Endothelial cell of umbilical vein (primary cell): Measurements from ENCODE around the gene TOR4A.

Experiments used
- EZH2 ChIP-seq: IDR thresholded peaks from 2 replicates; pipeline ENCODE4 v1.6.1; 2012; ENCODE audit warnings: borderline replicate concordance, low read depth, mild to moderate bottlenecking, moderate library complexity, low read length, inconsistent platforms; ENCODE audit not compliant: severe bottlenecking
- JUN ChIP-seq: IDR thresholded peaks from 2 replicates; pipeline ENCODE4 v1.6.1; 2011; ENCODE audit warnings: borderline replicate concordance, low read depth; ENCODE audit not compliant: insufficient read length, insufficient read depth
- MYC ChIP-seq: IDR thresholded peaks from one replicate; pipeline ENCODE4 v1.6.1; 2011; ENCODE audit warnings: mild to moderate bottlenecking, low read depth, low read length
- POLR2A ChIP-seq: IDR thresholded peaks from 2 replicates; pipeline ENCODE4 v1.6.1; 2012; ENCODE audit warnings: low read depth, mild to moderate bottlenecking, control low read depth, low read length
- TF ChIP-seq, protein P1 (sequence below), 2 donors: IDR thresholded peaks; 1 replicate in 1 of 2; 2 replicates in 1 of 2; pipeline ENCODE4 v1.5.1; 2011; ENCODE audit warnings: low read length in 2 of 2, mild to moderate bottlenecking in 2 of 2, moderate library complexity in 2 of 2, control low read depth in 1 of 2, inconsistent platforms in 1 of 2, low read depth in 1 of 2; ENCODE audit not compliant: insufficient read depth in 1 of 2; ENCODE audit errors: extremely low read depth in 1 of 2
- TF ChIP-seq, protein P2 (sequence below): IDR thresholded peaks from 2 replicates; pipeline ENCODE4 v1.6.1; 2011; ENCODE audit not compliant: insufficient read depth, insufficient read length

DNA sequence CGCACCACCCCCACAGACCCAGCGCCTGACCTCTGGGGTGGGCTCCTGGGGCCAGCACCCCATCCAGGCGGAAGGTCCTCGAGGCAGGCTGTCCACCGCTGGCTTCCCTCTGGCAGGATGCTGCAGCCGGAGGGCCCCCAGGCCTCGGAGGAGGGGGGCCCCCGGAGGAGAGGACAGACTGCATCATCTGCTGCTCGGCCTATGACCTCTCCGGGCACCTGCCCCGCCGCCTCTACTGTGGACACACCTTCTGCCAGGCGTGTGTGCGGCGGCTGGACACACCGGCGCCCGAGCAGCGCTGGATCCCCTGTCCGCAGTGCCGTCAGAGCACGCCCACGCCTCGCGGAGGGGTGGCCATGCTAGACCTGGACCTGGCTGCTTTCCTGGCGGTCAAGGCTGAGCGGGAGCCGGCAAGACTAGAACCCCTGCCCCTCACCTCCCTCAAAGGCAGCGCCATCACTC lies 49.0 kb upstream of the TOR4A start:
- TF ChIP-seq, protein P1, sequence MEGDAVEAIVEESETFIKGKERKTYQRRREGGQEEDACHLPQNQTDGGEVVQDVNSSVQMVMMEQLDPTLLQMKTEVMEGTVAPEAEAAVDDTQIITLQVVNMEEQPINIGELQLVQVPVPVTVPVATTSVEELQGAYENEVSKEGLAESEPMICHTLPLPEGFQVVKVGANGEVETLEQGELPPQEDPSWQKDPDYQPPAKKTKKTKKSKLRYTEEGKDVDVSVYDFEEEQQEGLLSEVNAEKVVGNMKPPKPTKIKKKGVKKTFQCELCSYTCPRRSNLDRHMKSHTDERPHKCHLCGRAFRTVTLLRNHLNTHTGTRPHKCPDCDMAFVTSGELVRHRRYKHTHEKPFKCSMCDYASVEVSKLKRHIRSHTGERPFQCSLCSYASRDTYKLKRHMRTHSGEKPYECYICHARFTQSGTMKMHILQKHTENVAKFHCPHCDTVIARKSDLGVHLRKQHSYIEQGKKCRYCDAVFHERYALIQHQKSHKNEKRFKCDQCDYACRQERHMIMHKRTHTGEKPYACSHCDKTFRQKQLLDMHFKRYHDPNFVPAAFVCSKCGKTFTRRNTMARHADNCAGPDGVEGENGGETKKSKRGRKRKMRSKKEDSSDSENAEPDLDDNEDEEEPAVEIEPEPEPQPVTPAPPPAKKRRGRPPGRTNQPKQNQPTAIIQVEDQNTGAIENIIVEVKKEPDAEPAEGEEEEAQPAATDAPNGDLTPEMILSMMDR (IDR thresholded peaks at IDR 0.05; ENCODE audit: extremely low read depth in 1 of 2, insufficient read depth in 1 of 2, low read depth in 1 of 2, low read length in 2 of 2), result no peak
- no peak for TF ChIP-seq POLR2A
- TF ChIP-seq EZH2, result no peak
- TF ChIP-seq JUN, result no peak
- TF ChIP-seq, protein P2, sequence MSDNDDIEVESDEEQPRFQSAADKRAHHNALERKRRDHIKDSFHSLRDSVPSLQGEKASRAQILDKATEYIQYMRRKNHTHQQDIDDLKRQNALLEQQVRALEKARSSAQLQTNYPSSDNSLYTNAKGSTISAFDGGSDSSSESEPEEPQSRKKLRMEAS, result no peak
- TF ChIP-seq MYC, result no peak
